ENCODE data around the gene DVL2.
"Not testable (repeated sequence)": the region's sequence is repeated elsewhere in the genome, so short reads cannot be mapped to it uniquely, and the experiment has no call there.

Gene DVL2

DNA sequence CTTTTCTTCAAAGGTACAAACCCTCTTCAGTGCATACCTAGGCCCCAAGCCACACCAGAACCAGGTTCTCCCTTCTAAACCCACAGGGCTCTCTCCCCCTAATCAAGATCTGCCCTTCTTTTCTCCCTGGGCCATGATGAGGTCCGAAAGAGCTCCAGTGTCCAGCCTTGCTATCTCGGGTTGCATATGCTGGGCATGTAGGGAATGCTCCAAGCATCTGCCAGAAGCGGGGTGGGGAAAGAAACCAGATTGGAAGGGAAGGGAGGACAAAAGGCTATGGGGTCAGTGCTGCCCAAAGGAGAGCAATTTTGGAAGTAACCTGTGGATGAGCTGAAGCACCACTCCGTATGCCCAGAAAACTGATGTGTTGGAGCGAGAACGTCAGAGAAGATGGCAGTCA is 14.9 kb upstream of the DVL2 start:
- TF ChIP-seq, protein P1, sequence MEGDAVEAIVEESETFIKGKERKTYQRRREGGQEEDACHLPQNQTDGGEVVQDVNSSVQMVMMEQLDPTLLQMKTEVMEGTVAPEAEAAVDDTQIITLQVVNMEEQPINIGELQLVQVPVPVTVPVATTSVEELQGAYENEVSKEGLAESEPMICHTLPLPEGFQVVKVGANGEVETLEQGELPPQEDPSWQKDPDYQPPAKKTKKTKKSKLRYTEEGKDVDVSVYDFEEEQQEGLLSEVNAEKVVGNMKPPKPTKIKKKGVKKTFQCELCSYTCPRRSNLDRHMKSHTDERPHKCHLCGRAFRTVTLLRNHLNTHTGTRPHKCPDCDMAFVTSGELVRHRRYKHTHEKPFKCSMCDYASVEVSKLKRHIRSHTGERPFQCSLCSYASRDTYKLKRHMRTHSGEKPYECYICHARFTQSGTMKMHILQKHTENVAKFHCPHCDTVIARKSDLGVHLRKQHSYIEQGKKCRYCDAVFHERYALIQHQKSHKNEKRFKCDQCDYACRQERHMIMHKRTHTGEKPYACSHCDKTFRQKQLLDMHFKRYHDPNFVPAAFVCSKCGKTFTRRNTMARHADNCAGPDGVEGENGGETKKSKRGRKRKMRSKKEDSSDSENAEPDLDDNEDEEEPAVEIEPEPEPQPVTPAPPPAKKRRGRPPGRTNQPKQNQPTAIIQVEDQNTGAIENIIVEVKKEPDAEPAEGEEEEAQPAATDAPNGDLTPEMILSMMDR (IDR thresholded peaks at IDR 0.05; ENCODE audit: insufficient read depth, low read depth, low read length, missing control alignments): no peak
- no peak for DNase-seq (ENCODE audit: low read depth)
- peak overlapping the region; percentile 75 for H3K4me3 ChIP-seq (ENCODE audit: low read depth, low read length)

DNA sequence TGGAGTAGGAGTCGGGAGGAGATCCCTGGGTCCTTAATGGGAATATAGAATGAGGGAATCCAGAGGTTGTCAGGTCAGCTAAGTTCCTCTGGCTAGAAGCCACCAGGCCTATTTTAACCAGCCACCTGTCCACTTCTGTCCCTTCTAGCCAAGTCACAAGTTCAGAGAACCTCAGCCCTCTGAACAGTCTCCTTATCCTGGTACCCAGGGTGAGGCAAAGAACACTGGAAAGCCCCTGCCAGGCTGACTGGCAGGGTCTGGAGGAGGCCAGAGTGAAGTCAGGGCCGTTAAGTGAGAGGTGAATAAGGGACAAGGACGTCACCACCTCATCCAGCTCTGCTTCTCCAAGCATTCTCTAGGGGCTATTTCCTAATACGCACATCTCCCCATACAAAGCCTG is 14.5 kb upstream of the DVL2 start:
- no peak for DNase-seq (ENCODE audit: low read depth)
- H3K4me3 ChIP-seq (ENCODE audit: low read depth, low read length): no peak overlapping the region; the same call in 1 of the 2 replicates
- TF ChIP-seq, protein P1 (IDR thresholded peaks at IDR 0.05; ENCODE audit: insufficient read depth, low read depth, low read length, missing control alignments): no peak

DNA sequence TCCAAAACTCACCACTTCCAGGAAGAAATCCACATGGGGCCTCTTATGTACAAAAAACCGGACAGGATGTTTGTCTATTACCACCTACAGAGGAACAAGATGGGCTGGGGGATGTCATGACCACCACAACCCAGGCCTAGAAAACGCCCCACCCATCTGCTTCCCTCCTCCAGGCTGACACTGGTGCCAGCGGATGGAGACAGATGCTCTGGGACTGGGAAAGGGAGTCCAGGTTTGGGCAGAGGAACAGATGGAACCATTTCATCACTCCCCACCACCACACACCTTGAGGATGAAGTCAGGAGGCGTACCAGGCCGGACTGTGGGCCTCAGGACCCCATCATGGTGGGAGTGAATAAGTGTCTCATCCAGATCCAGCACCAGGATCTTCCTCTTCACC is 12.5 kb upstream of the DVL2 start:
- TF ChIP-seq, protein P1 (IDR thresholded peaks at IDR 0.05; ENCODE audit: insufficient read depth, low read depth, low read length, missing control alignments): no peak
- H3K4me3 ChIP-seq (ENCODE audit: low read depth, low read length): no peak overlapping the region
- no peak for DNase-seq (ENCODE audit: low read depth)

DNA sequence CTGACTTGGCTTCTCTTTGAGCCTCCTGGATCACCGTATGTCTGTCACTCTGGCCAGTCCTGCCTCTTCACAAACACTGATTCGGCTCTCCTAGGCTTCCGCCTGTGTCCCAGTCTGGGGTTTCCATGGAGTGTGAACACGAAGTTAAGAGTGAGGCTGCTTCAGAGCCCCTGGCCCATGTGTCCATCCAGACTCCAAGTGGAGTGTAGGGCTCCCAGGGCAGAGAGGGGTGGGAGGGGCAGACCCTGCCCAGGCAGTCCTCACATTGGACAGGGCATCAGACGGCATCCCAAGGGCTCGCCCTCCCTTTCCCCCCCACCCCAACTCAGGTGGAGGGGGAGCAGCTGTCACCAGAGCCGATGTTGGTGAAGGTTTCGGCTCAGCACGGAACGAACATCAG is 9.5 kb upstream of the DVL2 start:
- DNase-seq (ENCODE audit: low read depth); H3K4me3 ChIP-seq (ENCODE audit: low read depth, low read length): not testable (repeated sequence)

DNA sequence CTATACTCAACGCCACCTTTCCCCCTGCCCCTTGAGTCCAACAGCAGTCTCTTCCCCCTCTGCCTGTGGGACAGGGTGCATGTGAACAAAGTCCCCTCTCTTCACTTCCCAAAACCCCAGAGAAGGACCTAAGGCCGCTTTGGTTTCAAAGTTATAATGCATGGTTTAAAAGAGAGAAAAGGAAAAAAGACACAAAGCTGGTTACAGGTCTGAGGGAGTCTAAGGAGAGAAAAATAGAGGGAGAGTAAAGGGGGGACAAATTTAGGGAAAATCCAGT is 9.1 kb upstream of the DVL2 start:
- TF ChIP-seq, protein P1 (IDR thresholded peaks at IDR 0.05; ENCODE audit: insufficient read depth, low read depth, low read length, missing control alignments): no peak
- H3K4me3 ChIP-seq (ENCODE audit: low read depth, low read length): peak overlapping the region; percentile 86
- no peak for DNase-seq (ENCODE audit: low read depth)

DNA sequence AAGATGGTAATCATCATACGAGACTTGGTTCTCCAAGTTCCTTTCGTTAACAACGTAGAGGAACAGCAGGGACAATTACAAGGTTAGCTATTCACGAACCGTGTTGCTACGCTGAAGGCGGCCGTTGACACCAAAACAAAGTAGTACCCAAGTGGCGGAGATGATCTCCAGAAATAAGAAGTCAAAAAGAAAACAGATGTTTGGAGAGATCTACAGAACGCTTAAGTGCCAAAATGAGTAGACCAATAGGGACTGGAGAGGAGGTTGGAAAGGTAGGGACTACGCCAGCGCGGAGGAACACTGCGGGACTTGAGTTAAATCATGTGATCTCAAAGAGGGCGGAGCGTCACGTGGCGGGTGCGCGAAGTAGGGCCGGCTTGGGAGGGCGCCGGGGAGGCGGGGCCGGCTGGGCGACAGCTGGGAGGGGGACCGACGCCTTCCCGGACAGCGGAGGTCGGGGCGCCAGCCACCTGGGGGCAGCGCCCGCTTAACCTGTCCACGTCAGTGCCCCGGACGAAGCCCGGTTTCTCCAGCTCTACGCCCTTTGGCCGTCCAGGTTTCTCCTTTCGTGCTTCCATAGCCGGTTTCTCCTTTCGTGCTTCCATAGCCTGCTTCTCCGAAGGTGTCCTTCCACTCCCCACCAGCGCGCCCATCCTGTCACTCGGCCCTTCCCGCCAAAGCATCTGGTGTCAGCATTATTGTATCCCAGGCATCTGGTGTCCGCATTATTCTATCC is 8.6 kb upstream of the DVL2 start:
- peak; percentile 97 for DNase-seq (ENCODE audit: low read depth)

DNA sequence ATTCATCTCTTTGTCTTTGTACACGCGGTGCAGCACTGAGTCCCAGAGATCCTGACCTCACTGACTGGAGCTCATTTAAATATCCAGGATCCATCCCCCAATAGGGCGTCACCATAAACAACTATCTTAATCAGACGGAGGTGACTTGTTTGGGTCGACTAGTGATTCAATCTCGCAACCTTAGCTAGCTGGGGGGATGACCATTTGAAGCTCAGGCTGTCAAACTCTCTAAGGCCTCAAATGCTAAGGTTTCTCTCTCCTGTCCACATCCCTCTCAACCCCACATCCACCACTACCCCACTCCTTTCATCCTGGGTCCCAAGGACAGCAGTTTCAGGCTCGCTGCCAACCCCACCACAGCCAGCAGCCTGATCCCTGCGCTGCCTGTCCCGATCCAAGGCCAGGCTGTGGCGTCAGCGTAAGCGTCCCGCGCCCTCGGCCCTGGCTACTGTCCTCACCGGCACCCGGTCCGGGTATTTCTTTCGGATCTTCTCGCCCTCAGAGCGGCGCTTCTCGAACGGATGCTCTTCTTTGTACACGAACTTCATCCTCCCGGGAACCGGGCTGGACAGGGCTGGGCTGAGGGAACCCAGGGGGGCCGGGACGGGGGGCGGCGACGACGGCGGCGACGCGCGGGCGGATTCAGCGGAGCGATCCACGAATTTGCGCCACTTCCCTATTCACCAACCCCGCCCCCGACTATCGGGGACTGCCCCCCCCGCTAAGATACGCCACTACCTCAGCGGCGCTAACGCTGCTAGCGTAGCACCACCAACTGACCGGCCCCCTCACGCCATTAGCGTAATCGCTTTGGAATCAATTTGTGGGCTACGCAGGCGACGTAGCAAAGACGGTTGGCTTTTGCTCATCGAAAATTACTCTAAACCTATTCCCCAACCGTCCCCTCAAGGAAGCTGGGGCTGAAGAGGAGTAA is 7.7 kb upstream of the DVL2 start, which contains the start of gene GABARAP:
Gene GABARAP (minus strand): TSS at position 667 of the 934 bp plus-strand sequence. CDS start 119 bp downstream, at position 548.
- TF ChIP-seq, protein P1 (IDR thresholded peaks at IDR 0.05; ENCODE audit: insufficient read depth, low read depth, low read length, missing control alignments): no peak

More for the DNA sequence above, 8.6 kb upstream of the DVL2 start:
- TF ChIP-seq, protein P1 (IDR thresholded peaks at IDR 0.05; ENCODE audit: insufficient read depth, low read depth, low read length, missing control alignments): no peak
- H3K4me3 ChIP-seq (ENCODE audit: low read depth, low read length): peak overlapping the region; percentile 86

More for the DNA sequence above, 7.7 kb upstream of the DVL2 start, which contains the start of gene GABARAP:
- peak within 1 kb of the TSS; percentile 86 for H3K4me3 ChIP-seq (ENCODE audit: low read depth, low read length)
- DNase-seq (ENCODE audit: low read depth): peak; percentile 94
